Measurements from ENCODE around the gene IQGAP2.

The IQGAP2 gene

GRCh38 chr5:76449606-76450005, 46.5 kb downstream of the IQGAP2 start:
- no peaks in the 10 kb centered on the region for H3K36me3 ChIP-seq (ENCODE audit: control insufficient read depth in 2 of 2, insufficient read depth in 1 of 2, low read length in 2 of 2)
- ChIA-PET POLR2A (no interaction called here), CTCF (interaction anchor here (0.6 kb wide), 1 partner anchor 8 kb away, joined by 3 read pairs; no protein-coding TSS in a partner anchor)
- no peak overlapping the region for H3K27ac ChIP-seq (ENCODE audit: extremely low read depth, low read depth, low read length)
- H3K4me3 ChIP-seq (ENCODE audit: low read depth, low read length): no peak overlapping the region
- H3K4me1 ChIP-seq (ENCODE audit: control insufficient read depth, insufficient read depth, low read length): no peaks in the 10 kb centered on the region
- no peaks in the 10 kb centered on the region for H3K9me3 ChIP-seq (ENCODE audit: control insufficient read depth, insufficient read depth, low read depth, low read length)
- TF ChIP-seq AEBP2 (tag by site-specific recombination; IDR thresholded peaks at IDR 0.05; ENCODE audit: borderline replicate concordance): no peak

GRCh38 chr5:76450054-76450453, 47.0 kb downstream of the IQGAP2 start:
- CTCF ChIA-PET: no interaction called here
- H3K27ac ChIP-seq (ENCODE audit: extremely low read depth, low read depth, low read length): no peak overlapping the region

GRCh38 chr5:76451031-76451701, 48.1 kb downstream of the IQGAP2 start:
- no peak overlapping the region for H3K27ac ChIP-seq (ENCODE audit: extremely low read depth, low read depth, low read length)
- H3K9me3 ChIP-seq (ENCODE audit: control insufficient read depth, insufficient read depth, low read depth, low read length): no peaks in the 10 kb centered on the region
- H3K36me3 ChIP-seq (ENCODE audit: control insufficient read depth in 2 of 2, insufficient read depth in 1 of 2, low read length in 2 of 2): no peaks in the 10 kb centered on the region
- ChIA-PET POLR2A (no interaction called here), CTCF (interaction anchor here (0.6 to 0.7 kb wide), 2 partner anchors 21 to 233 kb away, joined by 4 to 5 read pairs; no protein-coding TSS in a partner anchor)
- H3K4me1 ChIP-seq (ENCODE audit: control insufficient read depth, insufficient read depth, low read length): no peaks in the 10 kb centered on the region
- H3K4me3 ChIP-seq (ENCODE audit: low read depth, low read length): no peak overlapping the region
- no peak for TF ChIP-seq ZNF114 (tag by site-specific recombination; IDR thresholded peaks at IDR 0.05)
- TF ChIP-seq ZNF324 (tag by site-specific recombination; IDR thresholded peaks at IDR 0.05): no peak
- no peak for TF ChIP-seq FEZF1 (tag by site-specific recombination; IDR thresholded peaks at IDR 0.05)
- no peak for TF ChIP-seq ZNF513 (tag by site-specific recombination; IDR thresholded peaks at IDR 0.05)
- no peak for TF ChIP-seq ZNF18 (tag by site-specific recombination; IDR thresholded peaks at IDR 0.05)

More at GRCh38 chr5:76450054-76450453, 47.0 kb downstream of the IQGAP2 start:
- Histone ChIP-seq H3K4me1 (ENCODE audit: control insufficient read depth, insufficient read depth, low read length) (no peaks in the 10 kb centered on the region), H3K36me3 (ENCODE audit: control insufficient read depth in 2 of 2, insufficient read depth in 1 of 2, low read length in 2 of 2) (no peaks in the 10 kb centered on the region), H3K4me3 (ENCODE audit: low read depth, low read length) (no peak overlapping the region), H3K9me3 (ENCODE audit: control insufficient read depth, insufficient read depth, low read depth, low read length) (no peaks in the 10 kb centered on the region)
- TF ChIP-seq EGR2 (tag by site-specific recombination; IDR thresholded peaks at IDR 0.05; ENCODE audit: low read depth) (peak; percentile 80), ZNF157 (tag by site-specific recombination; IDR thresholded peaks at IDR 0.05) (no peak), ZFHX2 (tag by site-specific recombination; conservative IDR thresholded peaks at IDR 0.05) (peak; percentile 60)
- POLR2A ChIA-PET: no interaction called here

- Histone ChIP-seq H3K4me3 (ENCODE audit: low read depth, low read length) (no peak overlapping the region), H3K36me3 (ENCODE audit: control insufficient read depth in 2 of 2, insufficient read depth in 1 of 2, low read length in 2 of 2) (no peaks in the 10 kb centered on the region), H3K9me3 (ENCODE audit: control insufficient read depth, insufficient read depth, low read depth, low read length) (no peaks in the 10 kb centered on the region), H3K4me1 (ENCODE audit: control insufficient read depth, insufficient read depth, low read length) (0 out of 2 replicates have a peak, but pooled peaks cover 5% of the 10 kb centered on the region), H3K27ac (ENCODE audit: extremely low read depth, low read depth, low read length) (no peak overlapping the region)
- ChIA-PET CTCF (no interaction called here), POLR2A (no interaction called here)
- TF ChIP-seq MYNN (tag by site-specific recombination; IDR thresholded peaks at IDR 0.05; ENCODE audit: borderline replicate concordance) (no peak), RBAK (tag by site-specific recombination; IDR thresholded peaks at IDR 0.05) (no peak), ZBTB26 (tag by site-specific recombination; optimal IDR thresholded peaks at IDR 0.05) (no peak), ZNF837 (tag by site-specific recombination; IDR thresholded peaks at IDR 0.05) (no peak), ZNF184 (tag by site-specific recombination; IDR thresholded peaks at IDR 0.05) (no peak), ZSCAN18 (tag by site-specific recombination; IDR thresholded peaks at IDR 0.05) (no peak), ZNF677 (tag by site-specific recombination; IDR thresholded peaks at IDR 0.05) (no peak), ZNF624 (tag by site-specific recombination; IDR thresholded peaks at IDR 0.05) (no peak), ZNF169 (tag by site-specific recombination; IDR thresholded peaks at IDR 0.05) (no peak)
Measured at GRCh38 chr5:76455531-76456133, 52.5 kb downstream of the IQGAP2 start.

All from HEK293 (cell line).